ENCODE data around the gene LSR.

LSR gene

GRCh38 chr19:35247526-35248309 lies 1.1 kb upstream of the LSR start:
- DNase-seq (ENCODE audit: low read depth in 3 of 3): peak; percentile 38 to 49 (median 43)

- no peak for DNase-seq (ENCODE audit: low read depth in 3 of 3)
Measured at GRCh38 chr19:35249146-35249847, 495 bp downstream of the LSR start.

DNA sequence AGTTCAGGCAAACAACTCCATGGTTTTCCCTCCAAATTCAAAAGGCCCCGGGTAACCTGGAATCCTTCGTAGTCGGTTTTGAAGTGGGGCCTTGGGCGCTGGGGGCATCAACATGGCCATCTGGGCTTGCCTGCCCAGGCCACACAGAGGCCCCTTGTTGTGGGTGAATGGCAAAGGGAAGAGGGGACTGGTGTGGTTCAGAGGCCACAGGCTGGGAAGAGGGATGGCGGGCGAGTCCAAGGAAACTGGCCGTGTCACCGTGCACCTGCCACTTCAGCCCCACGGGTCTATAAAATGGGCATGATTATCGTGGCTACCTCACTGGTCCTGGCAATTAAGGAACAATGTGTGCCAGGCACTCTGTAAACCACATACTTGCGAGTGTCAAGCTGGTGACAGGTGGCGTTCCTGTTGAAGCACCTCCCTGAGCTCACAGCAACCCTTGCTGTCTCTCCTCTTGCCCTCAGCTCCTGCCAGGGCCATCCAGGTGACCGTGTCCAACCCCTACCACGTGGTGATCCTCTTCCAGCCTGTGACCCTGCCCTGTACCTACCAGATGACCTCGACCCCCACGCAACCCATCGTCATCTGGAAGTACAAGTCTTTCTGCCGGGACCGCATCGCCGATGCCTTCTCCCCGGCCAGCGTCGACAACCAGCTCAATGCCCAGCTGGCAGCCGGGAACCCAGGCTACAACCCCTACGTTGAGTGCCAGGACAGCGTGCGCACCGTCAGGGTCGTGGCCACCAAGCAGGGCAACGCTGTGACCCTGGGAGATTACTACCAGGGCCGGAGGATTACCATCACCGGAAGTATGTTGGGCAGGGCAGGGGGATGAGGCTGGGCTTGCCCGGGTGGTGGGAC lies 1.3 kb downstream of the LSR start:
- no peak for DNase-seq (ENCODE audit: low read depth in 3 of 3)

- no peak for DNase-seq (ENCODE audit: low read depth in 3 of 3)
Measured at GRCh38 chr19:35251456-35251855, 2.7 kb downstream of the LSR start.

DNA sequence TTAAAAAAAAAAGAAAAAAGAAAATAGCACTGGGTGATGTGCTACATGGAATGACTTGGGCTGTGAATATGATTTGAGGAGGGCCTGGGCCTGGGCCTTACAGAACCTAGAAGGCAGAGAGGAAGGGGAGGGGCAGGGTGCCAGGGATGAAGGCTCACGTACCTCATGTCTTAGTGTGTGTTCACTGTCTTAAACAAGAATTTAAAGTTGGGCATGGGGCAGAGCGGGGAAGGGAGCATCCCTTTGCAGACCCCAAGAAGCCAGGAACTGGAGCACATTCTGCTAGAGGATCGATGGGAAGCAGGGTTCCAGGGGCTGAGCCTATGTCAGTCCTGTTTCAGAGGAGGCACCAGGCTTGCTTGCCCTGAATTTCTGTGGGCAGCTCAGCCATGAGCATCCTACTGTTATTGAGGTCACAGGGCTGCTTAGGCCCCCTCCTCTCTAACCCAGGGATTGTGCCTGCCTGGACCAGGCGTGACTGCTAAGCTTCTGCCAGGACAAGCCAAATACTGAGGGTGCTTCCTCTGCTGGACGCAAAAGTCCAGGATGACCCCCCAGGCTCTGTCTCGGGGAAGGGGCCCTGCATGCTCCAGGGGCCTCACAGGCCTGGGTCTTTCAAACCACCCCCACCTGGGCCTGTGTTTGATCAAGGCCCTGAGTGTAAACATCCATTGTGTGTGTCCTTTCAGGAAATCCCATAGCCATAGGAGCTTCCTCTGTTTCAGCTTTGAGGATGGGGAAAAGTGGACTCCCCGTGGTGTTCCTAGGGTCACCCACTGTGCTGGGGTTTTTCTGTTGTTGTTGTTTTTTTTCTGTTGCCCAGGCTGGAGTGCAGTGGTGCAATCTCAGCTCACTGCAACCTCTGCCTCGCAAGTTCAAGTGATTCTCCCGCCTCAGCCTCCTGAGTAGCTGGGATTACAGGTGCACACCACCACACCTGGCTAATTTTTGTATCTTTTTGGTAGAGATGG lies 4.8 kb downstream of the LSR start:
- no peak for DNase-seq (ENCODE audit: low read depth in 3 of 3)

GRCh38 chr19:35254341-35255297 lies 5.8 kb downstream of the LSR start:
- no peak for DNase-seq (ENCODE audit: low read depth in 3 of 3)

- no peak for DNase-seq (ENCODE audit: low read depth in 3 of 3)
Measured at GRCh38 chr19:35256566-35256965, 7.8 kb downstream of the LSR start.

DNA sequence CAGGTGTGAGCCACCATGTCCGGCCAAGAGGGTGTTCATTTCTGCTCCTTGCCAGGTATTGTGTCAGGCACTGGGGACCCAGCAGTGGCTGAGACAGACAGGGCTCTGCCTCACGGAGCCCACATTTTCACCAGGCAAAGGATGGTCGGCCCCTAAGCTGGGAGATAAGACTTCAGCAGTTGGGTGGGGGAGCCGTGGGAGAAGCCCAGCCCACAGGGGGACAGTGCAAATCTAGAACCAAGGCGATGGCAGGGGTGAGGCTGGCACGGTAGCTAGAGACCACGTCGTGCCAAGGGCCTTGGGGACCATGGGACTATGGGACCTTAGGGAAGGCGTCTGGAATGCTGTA lies 8.3 kb downstream of the LSR start:
- DNase-seq (ENCODE audit: low read depth in 3 of 3): no peak

GRCh38 chr19:35260694-35261304 lies 12.0 kb downstream of the LSR start:
- no peak for DNase-seq (ENCODE audit: low read depth in 3 of 3)

GRCh38 chr19:35261356-35262100 lies 12.7 kb downstream of the LSR start:
- DNase-seq (ENCODE audit: low read depth in 3 of 3): no peak

- DNase-seq (ENCODE audit: low read depth in 3 of 3): no peak
Measured at GRCh38 chr19:35262101-35262761, 13.4 kb downstream of the LSR start.

DNA sequence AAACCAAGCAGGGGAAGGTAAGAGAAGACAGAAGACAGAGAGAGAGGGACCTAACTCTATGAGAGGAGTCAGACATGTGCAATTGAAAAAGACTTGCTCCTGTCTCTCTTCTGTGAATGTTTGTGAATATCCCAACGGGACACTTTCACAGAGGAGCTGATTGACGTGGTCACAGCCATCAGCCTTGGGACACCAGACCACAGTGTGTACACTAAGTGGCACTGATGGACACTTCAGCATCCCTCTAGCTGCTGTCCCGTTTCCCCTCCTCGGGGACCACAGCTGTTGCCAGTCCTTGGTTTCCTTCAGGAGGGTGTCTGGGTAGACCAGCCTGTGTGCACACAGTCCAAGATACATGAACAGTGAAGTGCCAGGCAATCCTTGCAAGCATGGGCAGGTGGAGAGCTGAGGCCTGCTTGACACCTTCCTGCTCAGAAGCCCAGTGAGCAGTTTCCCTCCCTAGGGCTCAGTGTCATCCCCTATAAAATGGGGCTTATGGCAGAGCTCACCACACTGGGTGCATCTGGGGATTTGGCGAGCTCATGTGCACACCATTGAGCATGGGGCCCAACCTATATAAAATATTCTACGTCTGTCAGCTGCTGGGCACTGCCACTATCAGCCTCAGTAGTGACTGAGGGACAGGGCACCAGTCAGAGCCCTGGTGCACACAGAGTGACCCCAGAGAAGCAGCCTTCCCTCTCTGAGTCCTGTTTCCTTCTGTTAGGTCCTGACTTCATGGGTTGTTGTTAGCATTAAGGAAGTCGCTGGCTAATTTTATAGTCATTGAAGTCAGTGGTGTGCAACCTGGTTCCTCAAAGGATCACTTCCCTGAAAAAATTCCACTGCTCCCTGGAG lies 15.7 kb downstream of the LSR start:
- DNase-seq (ENCODE audit: low read depth in 3 of 3): no peak

GRCh38 chr19:35265126-35265899 lies 16.5 kb downstream of the LSR start:
- no peak for DNase-seq (ENCODE audit: low read depth in 3 of 3)

DNA sequence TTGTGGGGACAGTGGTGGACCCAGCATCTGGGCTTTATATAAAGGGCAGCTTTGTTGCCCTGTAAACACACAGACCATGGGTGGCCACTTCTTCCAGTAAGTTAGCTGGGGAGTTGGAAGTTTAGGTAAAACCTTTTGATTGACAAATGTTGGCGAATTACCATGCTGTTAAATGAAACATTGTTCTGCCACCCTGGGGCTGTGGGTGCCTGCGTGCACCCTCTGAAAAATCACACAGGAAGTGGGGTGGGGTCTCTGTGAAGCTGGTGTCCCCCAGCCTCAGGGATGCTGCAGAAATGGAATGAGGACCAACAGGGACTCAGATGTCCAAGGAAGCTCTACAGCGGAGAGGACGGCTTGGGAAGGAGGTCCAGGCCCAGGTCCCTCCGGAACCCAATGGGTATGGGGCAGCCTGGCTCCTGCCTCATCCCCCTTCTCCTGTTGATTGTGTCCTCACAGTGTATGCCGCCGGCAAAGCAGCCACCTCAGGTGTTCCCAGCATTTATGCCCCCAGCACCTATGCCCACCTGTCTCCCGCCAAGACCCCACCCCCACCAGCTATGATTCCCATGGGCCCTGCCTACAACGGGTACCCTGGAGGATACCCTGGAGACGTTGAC lies 17.2 kb downstream of the LSR start:
- DNase-seq (ENCODE audit: low read depth in 3 of 3): no peak

DNA sequence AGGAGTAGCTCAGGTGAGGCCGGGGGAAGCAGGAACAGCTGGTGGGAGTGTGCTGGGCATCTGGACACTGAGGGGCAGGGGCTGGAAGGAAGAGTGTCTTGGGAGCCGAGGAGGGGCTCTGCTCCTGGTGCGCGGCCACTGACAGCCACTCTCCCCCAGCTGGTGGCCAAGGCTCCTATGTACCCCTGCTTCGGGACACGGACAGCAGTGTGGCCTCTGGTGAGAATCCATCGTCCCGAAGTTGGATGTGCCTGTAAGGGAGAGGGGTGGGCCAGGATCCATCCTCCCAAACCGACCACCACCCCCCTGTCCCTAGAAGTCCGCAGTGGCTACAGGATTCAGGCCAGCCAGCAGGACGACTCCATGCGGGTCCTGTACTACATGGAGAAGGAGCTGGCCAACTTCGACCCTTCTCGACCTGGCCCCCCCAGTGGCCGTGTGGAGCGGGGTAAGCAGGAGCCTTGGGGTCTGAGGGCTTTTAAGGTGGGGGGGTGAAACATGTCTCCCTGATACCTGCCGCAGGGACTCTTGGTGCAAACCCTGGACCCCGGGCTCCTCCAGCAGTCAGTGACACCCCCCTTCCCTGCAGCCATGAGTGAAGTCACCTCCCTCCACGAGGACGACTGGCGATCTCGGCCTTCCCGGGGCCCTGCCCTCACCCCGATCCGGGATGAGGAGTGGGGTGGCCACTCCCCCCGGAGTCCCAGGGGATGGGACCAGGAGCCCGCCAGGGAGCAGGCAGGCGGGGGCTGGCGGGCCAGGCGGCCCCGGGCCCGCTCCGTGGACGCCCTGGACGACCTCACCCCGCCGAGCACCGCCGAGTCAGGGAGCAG lies 17.9 kb downstream of the LSR start:
- peak in 1 of 3 experiments; percentile 13 for DNase-seq (ENCODE audit: low read depth in 3 of 3)

Data from stimulated activated CD4-positive, alpha-beta T cell treated with anti-CD3 and anti-CD28 coated beads, TNF-alpha, amount 100 ng/mL, for 4 hours (primary cell).